Activated naive CD8-positive, alpha-beta T cell treated with anti-CD3 and anti-CD28 coated beads, Interleukin-2, amount 50 U/mL, for 24 hours (primary cell): ENCODE results near the gene DOK6.
A peak's percentile ranks its signal among the peaks of the same experiment; 100 is the strongest.

Experiments used
- ATAC-seq: fragments of 150-1000 bp; cut with Tn5 transposase; one replicate; pipeline ENCODE4 v1.10.0; 2021
- DNase-seq: peaks from one replicate; pipeline ENCODE4 v3.0.0; 2021
- H3K27ac Mint-ChIP-seq: one replicate; pipeline ENCODE4 v1.8.0; 2021; ENCODE audit warnings: mild to moderate bottlenecking, mixed read lengths
- H3K27me3 Mint-ChIP-seq: one replicate; pipeline ENCODE4 v1.8.0; 2021; ENCODE audit warnings: mixed read lengths
- H3K36me3 Mint-ChIP-seq: one replicate; pipeline ENCODE4 v1.8.0; 2021; ENCODE audit warnings: low read depth, mixed read lengths
- H3K4me1 Mint-ChIP-seq: one replicate; pipeline ENCODE4 v1.8.0; 2021; ENCODE audit warnings: mixed read lengths
- H3K4me3 Mint-ChIP-seq: one replicate; pipeline ENCODE4 v1.8.0; 2021; ENCODE audit warnings: mild to moderate bottlenecking, moderate library complexity, mixed read lengths
- H3K9me3 Mint-ChIP-seq: one replicate; pipeline ENCODE4 v1.8.0; 2021; ENCODE audit warnings: mixed read lengths

DOK6 gene

GRCh38 chr18:69597561-69597960 is 196.9 kb downstream of the DOK6 start:
- no peak for ATAC-seq
- no peak for DNase-seq
- no peaks in the 10 kb centered on the region for H3K36me3 Mint-ChIP-seq
- H3K4me1 Mint-ChIP-seq, result no peaks in the 10 kb centered on the region
- no peak overlapping the region for H3K4me3 Mint-ChIP-seq
- H3K27me3 Mint-ChIP-seq, result no peaks in the 10 kb centered on the region
- peaks cover 16% of the 10 kb centered on the region for H3K9me3 Mint-ChIP-seq
- H3K27ac Mint-ChIP-seq, result no peak overlapping the region

- Mint-ChIP-seq H3K4me3 (no peak overlapping the region), H3K27ac (no peak overlapping the region), H3K4me1 (no peaks in the 10 kb centered on the region), H3K27me3 (no peaks in the 10 kb centered on the region), H3K9me3 (peaks cover 16% of the 10 kb centered on the region), H3K36me3 (no peaks in the 10 kb centered on the region)
- DNase-seq (no peak), ATAC-seq (no peak)
Measured at GRCh38 chr18:69599377-69599776, 198.7 kb downstream of the DOK6 start.

GRCh38 chr18:69612242-69612641 is 211.6 kb downstream of the DOK6 start:
- Mint-ChIP-seq H3K27me3 (peaks cover 3% of the 10 kb centered on the region), H3K36me3 (no peaks in the 10 kb centered on the region), H3K4me3 (no peak overlapping the region), H3K27ac (no peak overlapping the region), H3K4me1 (no peaks in the 10 kb centered on the region), H3K9me3 (no peaks in the 10 kb centered on the region)
- DNase-seq (no peak), ATAC-seq (no peak)

- H3K27me3 Mint-ChIP-seq, result peaks cover 8% of the 10 kb centered on the region
- no peaks in the 10 kb centered on the region for H3K4me1 Mint-ChIP-seq
- no peak overlapping the region for H3K4me3 Mint-ChIP-seq
- H3K36me3 Mint-ChIP-seq, result no peaks in the 10 kb centered on the region
- no peak for DNase-seq
- no peak for ATAC-seq
- H3K27ac Mint-ChIP-seq, result no peak overlapping the region
- H3K9me3 Mint-ChIP-seq, result no peaks in the 10 kb centered on the region
Measured at GRCh38 chr18:69616114-69616513, 215.4 kb downstream of the DOK6 start.

- H3K9me3 Mint-ChIP-seq, result no peaks in the 10 kb centered on the region
- DNase-seq (no peak), ATAC-seq (no peak)
- no peaks in the 10 kb centered on the region for H3K4me1 Mint-ChIP-seq
- peaks cover 8% of the 10 kb centered on the region for H3K27me3 Mint-ChIP-seq
- no peaks in the 10 kb centered on the region for H3K36me3 Mint-ChIP-seq
- H3K27ac Mint-ChIP-seq, result no peak overlapping the region
- no peak overlapping the region for H3K4me3 Mint-ChIP-seq
Measured at GRCh38 chr18:69617408-69617807, 216.7 kb downstream of the DOK6 start.

GRCh38 chr18:69617888-69618287 is 217.2 kb downstream of the DOK6 start:
- H3K9me3 Mint-ChIP-seq, result no peaks in the 10 kb centered on the region
- no peak overlapping the region for H3K4me3 Mint-ChIP-seq
- peaks cover 8% of the 10 kb centered on the region for H3K27me3 Mint-ChIP-seq
- no peaks in the 10 kb centered on the region for H3K36me3 Mint-ChIP-seq
- H3K27ac Mint-ChIP-seq, result no peak overlapping the region
- ATAC-seq, result no peak
- DNase-seq, result no peak
- no peaks in the 10 kb centered on the region for H3K4me1 Mint-ChIP-seq

- Mint-ChIP-seq H3K36me3 (no peaks in the 10 kb centered on the region), H3K4me1 (no peaks in the 10 kb centered on the region), H3K9me3 (no peaks in the 10 kb centered on the region), H3K27me3 (peaks cover 7% of the 10 kb centered on the region), H3K4me3 (no peak overlapping the region), H3K27ac (no peak overlapping the region)
- DNase-seq (no peak), ATAC-seq (no peak)
Measured at GRCh38 chr18:69622184-69622583, 221.5 kb downstream of the DOK6 start.

GRCh38 chr18:69622961-69623360 is 222.3 kb downstream of the DOK6 start:
- peaks cover 4% of the 10 kb centered on the region for H3K27me3 Mint-ChIP-seq
- DNase-seq (no peak), ATAC-seq (no peak)
- no peaks in the 10 kb centered on the region for H3K9me3 Mint-ChIP-seq
- H3K4me3 Mint-ChIP-seq, result no peak overlapping the region
- H3K27ac Mint-ChIP-seq, result no peak overlapping the region
- H3K4me1 Mint-ChIP-seq, result no peaks in the 10 kb centered on the region
- no peaks in the 10 kb centered on the region for H3K36me3 Mint-ChIP-seq

- peaks cover 2% of the 10 kb centered on the region for H3K27me3 Mint-ChIP-seq
- H3K4me3 Mint-ChIP-seq, result no peak overlapping the region
- no peaks in the 10 kb centered on the region for H3K4me1 Mint-ChIP-seq
- no peaks in the 10 kb centered on the region for H3K36me3 Mint-ChIP-seq
- H3K27ac Mint-ChIP-seq, result no peak overlapping the region
- ATAC-seq, result no peak
- DNase-seq, result no peak
- no peaks in the 10 kb centered on the region for H3K9me3 Mint-ChIP-seq
Measured at GRCh38 chr18:69626171-69626570, 225.5 kb downstream of the DOK6 start.

GRCh38 chr18:69626643-69627242 is 226.1 kb downstream of the DOK6 start:
- DNase-seq (no peak), ATAC-seq (no peak)
- Mint-ChIP-seq H3K27ac (no peak overlapping the region), H3K36me3 (no peaks in the 10 kb centered on the region), H3K4me1 (no peaks in the 10 kb centered on the region), H3K9me3 (no peaks in the 10 kb centered on the region), H3K27me3 (peaks cover 2% of the 10 kb centered on the region), H3K4me3 (no peak overlapping the region)

- Mint-ChIP-seq H3K4me1 (no peaks in the 10 kb centered on the region), H3K36me3 (no peaks in the 10 kb centered on the region), H3K9me3 (no peaks in the 10 kb centered on the region), H3K27ac (no peak overlapping the region), H3K27me3 (peaks cover 2% of the 10 kb centered on the region), H3K4me3 (no peak overlapping the region)
- ATAC-seq (no peak), DNase-seq (no peak)
Measured at GRCh38 chr18:69628774-69629359, 228.2 kb downstream of the DOK6 start.

- no peaks in the 10 kb centered on the region for H3K4me1 Mint-ChIP-seq
- H3K9me3 Mint-ChIP-seq, result no peaks in the 10 kb centered on the region
- H3K27ac Mint-ChIP-seq, result no peak overlapping the region
- no peak for ATAC-seq
- H3K27me3 Mint-ChIP-seq, result peaks cover 5% of the 10 kb centered on the region
- no peak overlapping the region for H3K4me3 Mint-ChIP-seq
- no peaks in the 10 kb centered on the region for H3K36me3 Mint-ChIP-seq
- DNase-seq, result no peak
Measured at GRCh38 chr18:69631281-69631680, 230.6 kb downstream of the DOK6 start.

- ATAC-seq, result no peak
- Mint-ChIP-seq H3K4me1 (no peaks in the 10 kb centered on the region), H3K4me3 (no peak overlapping the region), H3K27me3 (peaks cover 4% of the 10 kb centered on the region), H3K9me3 (no peaks in the 10 kb centered on the region), H3K36me3 (no peaks in the 10 kb centered on the region), H3K27ac (no peak overlapping the region)
- DNase-seq, result no peak
Measured at GRCh38 chr18:69635482-69635881, 234.8 kb downstream of the DOK6 start.

GRCh38 chr18:69636529-69637301 is 236.0 kb downstream of the DOK6 start:
- Mint-ChIP-seq H3K4me1 (no peaks in the 10 kb centered on the region), H3K27me3 (peaks cover 4% of the 10 kb centered on the region), H3K9me3 (no peaks in the 10 kb centered on the region), H3K4me3 (no peak overlapping the region), H3K36me3 (no peaks in the 10 kb centered on the region), H3K27ac (no peak overlapping the region)
- DNase-seq (peak; percentile 9), ATAC-seq (peak; percentile 83)

GRCh38 chr18:69638056-69638455 is 237.4 kb downstream of the DOK6 start:
- H3K27ac Mint-ChIP-seq, result no peak overlapping the region
- no peak overlapping the region for H3K4me3 Mint-ChIP-seq
- no peaks in the 10 kb centered on the region for H3K4me1 Mint-ChIP-seq
- no peak for ATAC-seq
- no peaks in the 10 kb centered on the region for H3K9me3 Mint-ChIP-seq
- DNase-seq, result no peak
- H3K27me3 Mint-ChIP-seq, result peaks cover 4% of the 10 kb centered on the region
- H3K36me3 Mint-ChIP-seq, result no peaks in the 10 kb centered on the region
